ENCODE results near the gene DPYD.

DNA sequence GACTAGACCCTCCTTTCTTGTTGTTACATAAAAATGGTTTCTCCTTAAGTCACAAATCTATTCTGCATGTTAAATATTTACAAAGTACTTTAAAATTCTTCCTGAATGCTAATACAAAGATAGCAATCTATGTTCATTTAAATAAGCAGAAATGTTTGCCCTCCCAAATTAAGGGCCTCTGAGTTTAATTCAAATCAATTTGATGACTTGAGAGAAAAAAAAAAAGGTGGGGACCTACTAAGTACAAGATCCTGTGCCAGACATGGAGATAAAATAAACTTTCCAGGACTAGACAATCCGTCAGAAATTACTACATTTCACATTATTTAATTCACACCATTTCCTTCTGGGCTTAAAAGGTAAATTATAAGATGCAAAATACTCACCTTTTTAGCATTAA lies 548.3 kb downstream of the DPYD start:
- no peak for TF ChIP-seq TCF12 (IDR thresholded peaks at IDR 0.05)
- TF ChIP-seq, protein P1, sequence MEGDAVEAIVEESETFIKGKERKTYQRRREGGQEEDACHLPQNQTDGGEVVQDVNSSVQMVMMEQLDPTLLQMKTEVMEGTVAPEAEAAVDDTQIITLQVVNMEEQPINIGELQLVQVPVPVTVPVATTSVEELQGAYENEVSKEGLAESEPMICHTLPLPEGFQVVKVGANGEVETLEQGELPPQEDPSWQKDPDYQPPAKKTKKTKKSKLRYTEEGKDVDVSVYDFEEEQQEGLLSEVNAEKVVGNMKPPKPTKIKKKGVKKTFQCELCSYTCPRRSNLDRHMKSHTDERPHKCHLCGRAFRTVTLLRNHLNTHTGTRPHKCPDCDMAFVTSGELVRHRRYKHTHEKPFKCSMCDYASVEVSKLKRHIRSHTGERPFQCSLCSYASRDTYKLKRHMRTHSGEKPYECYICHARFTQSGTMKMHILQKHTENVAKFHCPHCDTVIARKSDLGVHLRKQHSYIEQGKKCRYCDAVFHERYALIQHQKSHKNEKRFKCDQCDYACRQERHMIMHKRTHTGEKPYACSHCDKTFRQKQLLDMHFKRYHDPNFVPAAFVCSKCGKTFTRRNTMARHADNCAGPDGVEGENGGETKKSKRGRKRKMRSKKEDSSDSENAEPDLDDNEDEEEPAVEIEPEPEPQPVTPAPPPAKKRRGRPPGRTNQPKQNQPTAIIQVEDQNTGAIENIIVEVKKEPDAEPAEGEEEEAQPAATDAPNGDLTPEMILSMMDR (IDR thresholded peaks at IDR 0.05) = no peak
- TF ChIP-seq FOXJ3 (CRISPR knock-in tag; IDR thresholded peaks at IDR 0.05) = no peak
